Stimulated activated CD8-positive, alpha-beta memory T cell treated with anti-CD3 and anti-CD28 coated beads, Interleukin-4, amount 100 ng/mL, for 24 hours (primary cell): ENCODE measurements around the gene TAMM41.
A peak's percentile ranks its signal among the peaks of the same experiment; 100 is the strongest.
"Not testable (repeated sequence)": the region's sequence is repeated elsewhere in the genome, so short reads cannot be mapped to it uniquely, and the experiment has no call there.

ENCODE experiments used
- DNase-seq: peaks from one replicate; pipeline ENCODE4 v3.0.0-alpha.2; 2020; ENCODE audit warnings: low read depth

The TAMM41 gene

DNA sequence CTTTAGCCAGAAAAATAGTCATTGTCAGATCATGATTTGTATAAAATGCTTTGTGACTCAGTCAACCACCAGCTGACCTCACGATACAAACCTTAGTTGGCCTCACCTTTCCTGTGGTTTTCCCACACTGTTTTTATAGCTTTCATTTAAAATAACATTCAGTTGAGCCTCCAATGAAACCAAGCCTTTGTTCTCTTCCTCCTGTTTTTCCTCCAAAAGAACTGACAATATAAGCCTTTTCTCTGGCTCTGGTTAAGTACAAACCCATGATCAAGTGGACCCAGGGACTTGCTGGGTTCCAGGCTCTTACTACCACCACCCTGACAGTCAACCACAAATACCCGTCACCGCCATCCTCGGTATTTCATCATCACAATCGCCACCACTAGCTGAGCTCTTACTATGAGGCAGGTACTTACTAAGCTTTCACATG, 81.7 kb downstream of the TAMM41 start:
- DNase-seq, result peak; percentile 7

DNA sequence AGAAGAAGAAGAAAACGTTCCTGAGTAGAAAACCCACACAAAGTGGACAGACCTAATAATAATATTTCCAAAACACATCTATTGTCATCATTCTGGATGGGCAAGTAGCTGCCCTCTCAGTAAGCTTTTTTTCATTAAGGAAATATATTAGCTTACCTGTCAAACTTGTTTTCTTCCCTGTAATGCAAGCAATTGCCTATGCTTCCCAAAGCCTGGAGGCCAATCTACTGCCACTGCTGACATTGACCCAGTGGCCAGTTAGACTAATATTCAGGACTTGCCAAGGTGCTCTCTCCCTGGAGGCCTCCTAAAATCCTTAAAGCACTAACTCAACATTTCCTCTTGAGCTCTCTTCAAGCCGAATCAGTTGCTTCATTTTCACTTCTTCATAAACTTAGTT, 86.7 kb downstream of the TAMM41 start:
- no peak for DNase-seq

DNA sequence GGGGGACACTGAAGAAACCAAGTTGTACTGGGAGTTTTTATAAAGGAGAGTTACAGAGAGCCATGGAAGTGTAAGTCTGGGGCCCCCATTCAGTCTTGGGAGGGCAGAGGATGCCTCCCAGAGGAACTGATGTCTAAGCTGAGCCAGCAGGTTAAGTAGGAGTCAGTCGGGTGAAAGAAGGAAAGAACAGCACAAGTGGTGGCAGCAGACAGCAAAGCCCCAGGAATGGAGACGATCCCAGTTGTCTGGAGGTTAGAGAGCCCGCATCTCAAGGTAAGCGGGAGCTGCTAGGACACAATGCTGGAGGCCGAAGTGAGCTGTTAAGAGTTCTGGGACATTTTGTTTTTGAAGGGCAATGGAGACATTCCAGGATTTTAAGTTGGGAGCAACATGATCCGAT, 88.8 kb downstream of the TAMM41 start:
- DNase-seq, result no peak

DNA sequence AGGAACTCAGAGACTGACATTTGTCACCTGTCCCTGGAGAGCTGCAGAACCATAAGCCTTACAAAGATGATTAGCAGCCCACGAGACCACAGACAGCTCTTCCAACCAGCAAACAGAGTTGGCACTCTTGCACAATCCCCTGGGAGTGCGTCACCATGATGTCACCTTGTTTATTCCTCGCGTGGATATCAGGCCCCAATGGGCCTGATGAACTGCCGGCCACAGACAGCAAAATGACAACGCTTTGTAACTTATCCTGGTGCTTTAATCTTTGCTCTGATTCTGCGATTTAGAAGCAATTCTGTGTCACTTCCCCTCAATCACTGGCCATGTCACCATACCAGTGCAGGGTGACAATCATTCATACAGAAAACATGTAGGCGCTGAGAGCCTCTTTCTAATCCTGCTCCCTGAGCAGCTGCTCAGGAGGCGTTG, 89.2 kb downstream of the TAMM41 start:
- no peak for DNase-seq

DNA sequence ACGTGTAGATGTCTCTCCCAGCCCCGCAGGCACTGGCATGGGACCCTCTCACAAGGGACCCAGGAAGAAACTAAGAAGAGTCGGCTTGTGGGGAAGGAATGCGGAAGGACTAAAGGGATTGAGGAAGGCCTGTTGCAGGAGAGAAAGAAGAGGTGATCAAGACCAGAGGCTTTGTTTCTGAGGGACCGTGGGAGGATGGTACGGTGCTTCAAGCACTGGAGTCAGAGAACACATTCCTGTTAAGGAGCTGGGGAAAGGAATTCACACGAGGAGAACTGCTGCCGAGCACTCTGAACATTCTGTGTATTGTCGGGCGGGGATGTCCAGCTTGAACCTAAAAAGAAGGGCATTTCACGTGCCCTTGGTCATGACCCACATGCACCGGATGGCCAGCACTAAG, 91.4 kb downstream of the TAMM41 start:
- no peak for DNase-seq

DNA sequence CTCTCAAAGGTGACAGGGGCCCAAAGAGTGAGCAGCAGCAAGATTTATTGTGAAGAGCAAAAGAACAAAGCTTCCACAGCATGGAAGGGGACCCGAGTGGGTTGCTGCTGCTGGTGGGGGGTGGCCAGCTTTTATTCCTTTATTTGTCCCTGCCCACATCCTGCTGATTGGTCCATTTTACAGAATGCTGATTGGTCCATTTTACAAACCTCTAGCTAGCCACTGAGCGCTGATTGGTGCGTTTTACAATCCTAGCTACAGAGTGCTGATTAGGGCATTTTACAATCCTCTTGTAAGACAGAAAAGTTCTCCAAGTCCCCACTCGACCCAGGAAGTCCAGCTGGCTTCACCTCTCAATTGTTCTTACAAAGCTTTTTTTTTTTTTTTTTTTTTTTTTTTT, 94.4 kb downstream of the TAMM41 start:
- DNase-seq, result not testable (repeated sequence)

DNA sequence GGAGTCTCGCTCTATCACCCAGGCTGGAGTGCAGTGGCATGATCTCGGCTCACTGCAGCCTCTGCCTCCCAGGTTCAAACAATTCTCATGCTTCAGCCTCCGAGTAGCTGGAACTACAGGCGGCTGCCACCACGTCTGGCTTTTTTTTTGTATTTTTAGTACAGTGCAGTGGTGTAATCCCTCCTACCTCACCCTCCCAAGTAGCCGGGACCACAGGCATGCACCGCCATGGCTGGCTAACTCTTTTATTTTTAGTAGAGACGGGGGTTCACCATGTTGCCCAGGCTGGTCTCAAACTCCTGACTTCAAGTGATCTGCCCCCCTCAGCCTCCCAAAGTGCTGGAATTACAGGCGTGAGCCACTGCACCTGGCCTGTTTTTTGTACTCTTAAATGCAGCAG, 98.4 kb downstream of the TAMM41 start:
- DNase-seq, result not testable (repeated sequence)
